OCI-LY3 (cell line): ENCODE results near the gene GMPPA.

ENCODE experiments used
- H2AFZ ChIP-seq: fragments of 200-600, 300-600 bp; shearing (Covaris generic); 2 replicates; pipeline ENCODE4 v1.6.0; 2014; ENCODE audit warnings: antibody characterized with exemption, low read depth, low read length
- H3K27ac ChIP-seq: fragments of 200-600, 300-600 bp; sonication (generic); 2 replicates; pipeline ENCODE4 v1.5.1; 2014; ENCODE audit warnings: mild to moderate bottlenecking, low read length, moderate library complexity, mixed read lengths
- H3K27me3 ChIP-seq: fragments of 200-600, 300-600 bp; sonication (generic); 2 replicates; pipeline ENCODE4 v1.6.1; 2014; ENCODE audit warnings: low read depth, low read length, mixed read lengths
- H3K36me3 ChIP-seq: fragments of 200-600, 300-600 bp; sonication (generic); replicated peaks from 2 replicates; pipeline ENCODE3; 2014; ENCODE audit warnings: low read depth, low read length, mixed read lengths
- H3K4me1 ChIP-seq: fragments of 300-600, 200-600 bp; sonication (generic); 2 replicates; pipeline ENCODE4 v1.6.1; 2014; ENCODE audit warnings: low read length, mixed read lengths
- H3K4me2 ChIP-seq: fragments of 200-600, 300-600 bp; sonication (generic); 2 replicates; pipeline ENCODE4 v1.6.1; 2014; ENCODE audit warnings: low read length, mixed read lengths
- H3K4me3 ChIP-seq: fragments of 300-600, 200-600 bp; sonication (generic); 2 replicates; pipeline ENCODE4 v1.5.1; 2014; ENCODE audit warnings: antibody characterized with exemption, mild to moderate bottlenecking, low read length, moderate library complexity
- H3K79me2 ChIP-seq: fragments of 300-600, 200-600 bp; shearing (Covaris generic); 2 replicates; pipeline ENCODE4 v1.6.1; 2014; ENCODE audit warnings: mild to moderate bottlenecking, low read length, mixed read lengths
- H3K9ac ChIP-seq: fragments of 300-600, 200-600 bp; shearing (Covaris generic); 2 replicates; pipeline ENCODE4 v1.6.0; 2014; ENCODE audit warnings: mild to moderate bottlenecking, low read length, moderate library complexity
- H3K9me3 ChIP-seq: fragments of 200-600, 300-600 bp; shearing (Covaris generic); 2 replicates; pipeline ENCODE4 v1.6.1; 2014; ENCODE audit warnings: low read length, mixed read lengths; ENCODE audit not compliant: insufficient read depth
- H4K20me1 ChIP-seq: fragments of 200-600, 300-600 bp; sonication (generic); 2 replicates; pipeline ENCODE4 v1.6.1; 2016; ENCODE audit warnings: low read length, mixed read lengths; ENCODE audit not compliant: insufficient read depth
- EZH2phosphoT487 ChIP-seq: fragments of 200-600 bp; shearing (Covaris generic); IDR thresholded peaks from 2 replicates; pipeline ENCODE4 v1.6.1; 2018; ENCODE audit warnings: antibody characterized with exemption, mixed run types, low read depth
- TF ChIP-seq, protein P1 (sequence below): fragments of 200-600, 300-600 bp; sonication (generic); IDR thresholded peaks from 2 replicates; pipeline ENCODE4 v1.5.1; 2014; ENCODE audit warnings: antibody characterized with exemption, low read length, low read depth

Gene GMPPA

GRCh38 chr2:219537657-219538488, 39.2 kb downstream of the GMPPA start:
- TF ChIP-seq, protein P1, sequence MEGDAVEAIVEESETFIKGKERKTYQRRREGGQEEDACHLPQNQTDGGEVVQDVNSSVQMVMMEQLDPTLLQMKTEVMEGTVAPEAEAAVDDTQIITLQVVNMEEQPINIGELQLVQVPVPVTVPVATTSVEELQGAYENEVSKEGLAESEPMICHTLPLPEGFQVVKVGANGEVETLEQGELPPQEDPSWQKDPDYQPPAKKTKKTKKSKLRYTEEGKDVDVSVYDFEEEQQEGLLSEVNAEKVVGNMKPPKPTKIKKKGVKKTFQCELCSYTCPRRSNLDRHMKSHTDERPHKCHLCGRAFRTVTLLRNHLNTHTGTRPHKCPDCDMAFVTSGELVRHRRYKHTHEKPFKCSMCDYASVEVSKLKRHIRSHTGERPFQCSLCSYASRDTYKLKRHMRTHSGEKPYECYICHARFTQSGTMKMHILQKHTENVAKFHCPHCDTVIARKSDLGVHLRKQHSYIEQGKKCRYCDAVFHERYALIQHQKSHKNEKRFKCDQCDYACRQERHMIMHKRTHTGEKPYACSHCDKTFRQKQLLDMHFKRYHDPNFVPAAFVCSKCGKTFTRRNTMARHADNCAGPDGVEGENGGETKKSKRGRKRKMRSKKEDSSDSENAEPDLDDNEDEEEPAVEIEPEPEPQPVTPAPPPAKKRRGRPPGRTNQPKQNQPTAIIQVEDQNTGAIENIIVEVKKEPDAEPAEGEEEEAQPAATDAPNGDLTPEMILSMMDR = no peak
- TF ChIP-seq EZH2phosphoT487 = no peak
- H3K9me3 ChIP-seq = no peaks in the 10 kb centered on the region
- H3K36me3 ChIP-seq = peaks cover 8% of the 10 kb centered on the region
- peaks cover 14% of the 10 kb centered on the region; the same call in 1 of the 2 replicates for H4K20me1 ChIP-seq
- H3K27ac ChIP-seq = no peak overlapping the region
- peaks cover 8% of the 10 kb centered on the region for H3K79me2 ChIP-seq
- H2AFZ ChIP-seq = no peak overlapping the region
- H3K4me3 ChIP-seq = no peak overlapping the region
- H3K27me3 ChIP-seq = no peaks in the 10 kb centered on the region
- H3K4me2 ChIP-seq = no peak overlapping the region
- peaks cover 6% of the 10 kb centered on the region for H3K4me1 ChIP-seq
- H3K9ac ChIP-seq = no peak overlapping the region

DNA sequence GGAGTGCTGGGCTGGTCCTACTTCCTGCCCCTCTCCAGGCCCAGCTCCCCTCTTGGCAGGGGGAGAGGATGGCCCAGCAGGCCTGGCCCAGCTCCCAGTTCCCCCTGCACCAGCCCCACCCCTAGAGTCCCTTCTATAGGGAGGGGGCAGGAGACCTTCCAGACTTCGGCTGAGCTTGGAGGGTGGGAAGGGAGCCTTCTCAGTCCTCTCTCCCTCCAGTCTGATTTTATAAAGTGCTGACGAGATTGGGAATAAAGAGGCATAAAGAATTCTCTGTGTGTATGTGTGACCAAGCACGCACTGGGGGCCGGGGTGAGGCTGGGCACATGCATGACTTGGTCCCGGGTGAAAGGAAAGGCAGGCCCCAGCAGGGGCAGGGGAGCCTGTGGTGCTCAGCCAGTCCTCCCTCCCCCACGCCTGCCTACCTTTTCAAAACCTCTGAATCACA, 39.8 kb downstream of the GMPPA start:
- no peak overlapping the region for H3K27ac ChIP-seq
- H3K9ac ChIP-seq = no peak overlapping the region
- no peaks in the 10 kb centered on the region for H3K9me3 ChIP-seq
- peaks cover 8% of the 10 kb centered on the region for H3K36me3 ChIP-seq
- H3K27me3 ChIP-seq = no peaks in the 10 kb centered on the region
- peaks cover 8% of the 10 kb centered on the region for H3K79me2 ChIP-seq
- no peak overlapping the region for H2AFZ ChIP-seq
- no peak overlapping the region for H3K4me3 ChIP-seq
- no peak overlapping the region for H3K4me2 ChIP-seq
- H4K20me1 ChIP-seq = peaks cover 14% of the 10 kb centered on the region; the same call in 1 of the 2 replicates
- H3K4me1 ChIP-seq = peaks cover 6% of the 10 kb centered on the region
- no peak for TF ChIP-seq EZH2phosphoT487
- TF ChIP-seq, protein P1 = no peak

- Histone ChIP-seq H3K79me2 (peaks cover 8% of the 10 kb centered on the region), H3K4me1 (peaks cover 6% of the 10 kb centered on the region), H3K4me3 (no peak overlapping the region), H3K9me3 (no peaks in the 10 kb centered on the region), H2AFZ (no peak overlapping the region), H3K4me2 (no peak overlapping the region), H3K27me3 (no peaks in the 10 kb centered on the region), H4K20me1 (peaks cover 14% of the 10 kb centered on the region; the same call in 1 of the 2 replicates), H3K9ac (no peak overlapping the region), H3K27ac (no peak overlapping the region), H3K36me3 (peaks cover 8% of the 10 kb centered on the region)
- no peak for TF ChIP-seq EZH2phosphoT487
- TF ChIP-seq, protein P1 = no peak
These were observed 40.5 kb downstream of the GMPPA start for GRCh38 chr2:219538956-219539788.
